ENCODE results near the gene IL17REL.
A peak's percentile ranks its signal among the peaks of the same experiment; 100 is the strongest.

Gene IL17REL

DNA sequence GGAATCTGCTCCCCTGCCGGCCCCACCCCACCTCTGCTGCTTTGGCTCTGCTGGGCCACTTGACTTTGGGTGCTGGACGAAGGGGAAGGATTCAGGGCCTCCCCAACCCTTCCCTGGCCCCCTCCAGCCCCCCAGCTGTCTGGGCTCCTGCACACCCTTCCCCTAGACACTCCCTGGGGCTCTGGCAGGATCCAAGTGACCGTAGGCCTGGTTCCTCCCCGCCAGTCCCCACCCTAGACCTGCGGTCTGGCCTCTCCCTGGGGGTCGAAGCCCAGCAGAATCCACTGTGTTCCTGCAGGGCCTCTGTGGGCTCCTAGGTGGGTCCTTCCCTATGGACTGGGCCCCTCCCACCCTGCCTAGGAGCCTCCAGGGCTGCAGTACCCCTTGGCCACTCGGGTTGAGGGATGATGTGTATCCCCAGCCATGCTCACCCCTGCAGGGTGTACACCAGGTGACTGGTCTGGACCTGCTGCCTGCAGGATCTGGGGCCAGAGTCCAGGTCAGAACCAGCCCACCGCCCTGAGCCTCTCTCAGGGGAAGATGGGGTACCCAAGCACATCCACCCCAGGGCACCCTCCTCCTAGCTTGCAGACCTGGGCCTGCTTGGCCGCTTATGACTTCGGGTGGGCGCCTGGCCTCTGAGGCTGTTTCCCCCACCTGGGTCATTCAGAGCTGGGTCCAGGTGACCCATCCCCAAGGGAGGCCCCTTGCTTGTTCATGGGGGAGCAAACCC lies 46.4 kb downstream of the IL17REL start:
- peak; percentile 28 for DNase-seq

DNA sequence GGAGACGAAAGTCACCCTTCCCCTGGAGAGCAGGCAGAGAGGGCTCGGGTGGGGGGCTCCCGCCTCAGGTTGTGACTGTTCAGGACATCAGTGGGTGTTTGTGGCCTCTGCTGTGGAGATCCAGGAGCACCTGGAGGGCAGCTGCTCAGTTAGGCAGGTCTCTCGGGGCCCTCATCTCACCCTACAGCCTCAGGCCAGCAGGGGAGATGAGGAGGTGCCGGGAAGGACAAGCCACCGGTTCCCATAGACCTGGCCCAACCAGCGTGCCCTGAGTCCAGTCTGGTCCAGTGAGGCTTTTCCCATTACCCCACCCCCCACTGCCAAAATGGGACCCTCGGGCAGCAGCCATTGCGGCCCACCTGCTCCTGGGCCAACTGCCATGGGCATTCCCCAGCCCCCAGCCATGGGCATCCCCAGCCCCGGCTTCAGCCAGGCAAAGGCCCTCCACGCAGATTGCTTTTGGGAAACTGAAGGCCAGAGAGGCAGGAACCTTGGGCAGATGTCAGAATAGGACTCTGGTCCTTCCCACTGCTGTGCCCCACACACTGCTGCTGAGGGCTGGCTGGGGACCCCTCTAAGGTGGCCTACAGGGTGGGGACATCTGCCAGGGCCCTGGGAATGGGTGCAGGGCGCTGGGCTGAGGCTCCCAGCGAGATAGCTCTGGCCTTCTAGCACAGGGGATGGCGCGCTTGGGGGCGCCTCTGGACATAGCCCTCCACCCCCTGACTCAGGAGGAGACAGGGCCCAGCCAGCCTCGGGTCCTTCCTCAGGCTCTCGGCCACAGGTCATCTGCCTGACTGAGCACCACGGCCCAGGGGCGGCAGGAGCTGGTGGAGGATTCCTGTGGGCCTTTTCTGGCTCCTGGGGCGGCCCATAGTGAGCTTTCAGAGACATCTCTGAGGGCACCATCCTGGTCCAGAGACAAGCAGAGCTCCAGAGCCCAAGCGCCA lies 47.2 kb downstream of the IL17REL start:
- DNase-seq = no peak

DNA sequence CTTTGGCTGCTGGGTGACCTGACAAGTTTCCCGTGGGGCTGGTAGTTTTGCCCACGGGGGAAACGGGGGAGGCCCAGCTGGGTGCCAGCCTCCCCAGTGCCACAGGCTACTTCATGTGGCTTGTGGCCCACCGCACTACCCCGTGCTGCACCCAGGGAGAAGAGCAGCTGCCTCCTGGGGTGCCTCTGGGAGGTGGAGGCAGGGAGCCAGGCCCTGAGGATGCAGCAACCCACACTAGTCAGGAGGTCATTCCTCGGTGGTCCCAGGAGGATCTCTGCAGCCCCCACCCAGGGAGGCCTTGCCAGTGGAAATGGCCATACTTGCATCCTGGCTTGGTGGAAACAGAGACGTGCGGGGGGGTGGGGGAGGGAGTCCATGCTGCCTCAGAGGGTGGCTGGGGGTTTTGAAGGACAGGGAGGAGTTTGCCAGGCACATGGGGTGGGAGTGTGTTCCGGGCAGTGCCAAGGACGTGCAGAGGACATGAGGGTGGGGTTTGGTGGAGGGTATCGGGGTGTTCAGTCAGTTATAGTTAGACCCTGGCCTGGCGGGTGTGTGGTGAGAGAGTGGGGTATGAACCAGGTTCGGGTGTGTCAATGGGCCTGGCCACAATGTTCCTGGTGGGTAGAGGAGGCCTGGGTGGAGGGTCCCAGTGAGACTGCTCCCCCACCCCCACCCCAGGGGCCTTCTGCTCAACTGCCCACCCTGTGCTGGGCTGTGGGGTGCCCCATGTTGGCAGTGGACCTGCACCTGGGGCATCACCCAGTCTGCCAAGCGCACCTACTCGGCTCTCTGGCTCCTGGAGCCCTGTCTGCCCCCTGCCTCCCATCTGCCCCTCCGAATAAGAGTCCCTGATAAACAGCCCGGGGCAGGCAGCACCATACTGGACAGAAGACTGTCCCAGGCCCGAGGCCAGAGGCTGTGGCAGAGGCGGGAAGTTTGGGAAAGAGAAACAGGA lies 48.2 kb downstream of the IL17REL start:
- peak; percentile 31 for DNase-seq

DNA sequence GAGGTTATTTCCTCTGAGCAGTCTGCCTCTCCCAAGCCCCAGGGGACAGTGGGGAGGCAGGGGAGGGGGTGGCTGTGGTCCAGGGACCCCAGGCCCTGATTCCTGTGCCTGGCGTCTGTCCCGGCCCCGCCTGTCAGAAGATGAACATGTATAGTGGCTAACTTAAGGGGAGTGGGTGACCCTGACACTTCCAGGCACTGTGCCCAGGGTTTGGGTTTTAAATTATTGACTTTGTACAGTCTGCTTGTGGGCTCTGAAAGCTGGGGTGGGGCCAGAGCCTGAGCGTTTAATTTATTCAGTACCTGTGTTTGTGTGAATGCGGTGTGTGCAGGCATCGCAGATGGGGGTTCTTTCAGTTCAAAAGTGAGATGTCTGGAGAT lies 48.9 kb downstream of the IL17REL start:
- DNase-seq = no peak

DNA sequence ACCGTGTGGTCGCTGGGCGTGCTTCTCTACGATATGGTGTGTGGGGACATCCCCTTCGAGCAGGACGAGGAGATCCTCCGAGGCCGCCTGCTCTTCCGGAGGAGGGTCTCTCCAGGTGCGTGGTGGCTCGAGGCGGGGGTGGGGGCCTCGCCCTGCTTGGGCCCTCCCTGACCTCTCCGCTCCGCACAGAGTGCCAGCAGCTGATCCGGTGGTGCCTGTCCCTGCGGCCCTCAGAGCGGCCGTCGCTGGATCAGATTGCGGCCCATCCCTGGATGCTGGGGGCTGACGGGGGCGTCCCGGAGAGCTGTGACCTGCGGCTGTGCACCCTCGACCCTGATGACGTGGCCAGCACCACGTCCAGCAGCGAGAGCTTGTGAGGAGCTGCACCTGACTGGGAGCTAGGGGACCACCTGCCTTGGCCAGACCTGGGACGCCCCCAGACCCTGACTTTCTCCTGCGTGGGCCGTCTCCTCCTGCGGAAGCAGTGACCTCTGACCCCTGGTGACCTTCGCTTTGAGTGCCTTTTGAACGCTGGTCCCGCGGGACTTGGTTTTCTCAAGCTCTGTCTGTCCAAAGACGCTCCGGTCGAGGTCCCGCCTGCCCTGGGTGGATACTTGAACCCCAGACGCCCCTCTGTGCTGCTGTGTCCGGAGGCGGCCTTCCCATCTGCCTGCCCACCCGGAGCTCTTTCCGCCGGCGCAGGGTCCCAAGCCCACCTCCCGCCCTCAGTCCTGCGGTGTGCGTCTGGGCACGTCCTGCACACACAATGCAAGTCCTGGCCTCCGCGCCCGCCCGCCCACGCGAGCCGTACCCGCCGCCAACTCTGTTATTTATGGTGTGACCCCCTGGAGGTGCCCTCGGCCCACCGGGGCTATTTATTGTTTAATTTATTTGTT lies 49.6 kb downstream of the IL17REL start:
- no peak for DNase-seq

DNA sequence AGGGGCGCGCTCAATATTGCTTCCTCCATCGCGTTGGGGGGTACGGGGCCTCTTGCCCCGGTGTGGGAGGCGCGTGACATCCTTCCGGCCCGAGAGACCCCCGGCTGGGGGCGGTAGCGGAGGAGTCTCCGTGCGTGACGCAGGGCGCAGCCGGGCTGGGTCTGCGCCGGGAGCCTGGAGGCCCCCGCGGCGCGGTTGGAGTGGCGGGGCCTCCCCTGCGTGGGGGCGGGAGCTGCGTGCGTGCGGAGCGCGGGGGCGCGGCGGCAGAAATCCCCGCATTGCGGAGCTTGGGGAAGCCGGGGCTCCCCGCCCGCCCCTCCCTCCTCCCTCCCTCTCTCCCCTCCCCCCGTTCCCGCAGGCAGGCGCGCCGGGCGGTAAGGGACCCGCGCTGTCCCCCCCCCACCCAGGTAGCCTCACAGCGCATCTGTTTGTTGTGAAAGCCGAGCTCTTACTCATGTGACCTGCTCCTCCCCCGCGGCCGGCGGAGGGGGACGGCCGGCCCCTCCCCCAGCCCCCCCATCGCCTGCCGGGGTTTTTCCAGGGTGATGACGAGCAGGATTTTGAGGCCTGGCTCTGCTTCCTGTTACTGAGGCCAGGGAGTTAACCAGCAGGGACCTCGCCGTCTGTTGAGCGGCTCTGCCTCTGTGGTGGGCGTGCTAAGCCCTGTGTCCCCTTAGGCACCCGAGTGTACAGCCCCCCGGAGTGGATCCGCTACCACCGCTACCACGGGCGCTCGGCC lies 50.4 kb downstream of the IL17REL start:
- peak; percentile 82 for DNase-seq

DNA sequence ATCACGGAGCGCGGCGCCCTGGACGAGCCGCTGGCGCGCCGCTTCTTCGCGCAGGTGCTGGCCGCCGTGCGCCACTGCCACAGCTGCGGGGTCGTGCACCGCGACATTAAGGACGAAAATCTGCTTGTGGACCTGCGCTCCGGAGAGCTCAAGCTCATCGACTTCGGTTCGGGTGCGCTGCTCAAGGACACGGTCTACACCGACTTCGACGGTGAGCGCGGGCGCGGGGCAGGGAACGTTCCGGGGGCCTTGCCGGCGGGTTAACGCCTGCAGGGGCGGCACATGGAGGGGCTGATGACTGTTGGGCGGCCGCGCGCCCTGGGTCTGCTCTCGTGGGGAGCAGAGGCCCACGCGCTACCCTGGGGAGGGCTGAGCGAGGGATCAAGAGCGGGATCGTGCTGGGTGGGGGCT lies 51.0 kb downstream of the IL17REL start:
- DNase-seq = no peak

DNA sequence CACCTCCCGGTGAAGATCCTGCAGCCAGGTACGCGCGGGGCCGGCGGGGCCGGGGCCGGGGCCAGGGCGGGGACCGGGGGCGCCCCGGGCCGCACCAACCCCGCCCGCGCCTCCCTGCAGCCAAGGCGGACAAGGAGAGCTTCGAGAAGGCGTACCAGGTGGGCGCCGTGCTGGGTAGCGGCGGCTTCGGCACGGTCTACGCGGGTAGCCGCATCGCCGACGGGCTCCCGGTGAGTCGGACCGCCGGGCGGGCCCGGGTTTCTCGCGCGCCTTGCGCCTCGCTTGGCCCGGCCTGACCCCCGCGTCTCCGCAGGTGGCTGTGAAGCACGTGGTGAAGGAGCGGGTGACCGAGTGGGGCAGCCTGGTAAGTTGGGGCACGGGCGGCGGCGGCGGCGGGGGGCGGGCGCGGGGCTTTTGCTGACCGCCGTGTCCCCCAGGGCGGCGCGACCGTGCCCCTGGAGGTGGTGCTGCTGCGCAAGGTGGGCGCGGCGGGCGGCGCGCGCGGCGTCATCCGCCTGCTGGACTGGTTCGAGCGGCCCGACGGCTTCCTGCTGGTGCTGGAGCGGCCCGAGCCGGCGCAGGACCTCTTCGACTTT lies 51.5 kb downstream of the IL17REL start:
- DNase-seq = peak; percentile 27

DNA sequence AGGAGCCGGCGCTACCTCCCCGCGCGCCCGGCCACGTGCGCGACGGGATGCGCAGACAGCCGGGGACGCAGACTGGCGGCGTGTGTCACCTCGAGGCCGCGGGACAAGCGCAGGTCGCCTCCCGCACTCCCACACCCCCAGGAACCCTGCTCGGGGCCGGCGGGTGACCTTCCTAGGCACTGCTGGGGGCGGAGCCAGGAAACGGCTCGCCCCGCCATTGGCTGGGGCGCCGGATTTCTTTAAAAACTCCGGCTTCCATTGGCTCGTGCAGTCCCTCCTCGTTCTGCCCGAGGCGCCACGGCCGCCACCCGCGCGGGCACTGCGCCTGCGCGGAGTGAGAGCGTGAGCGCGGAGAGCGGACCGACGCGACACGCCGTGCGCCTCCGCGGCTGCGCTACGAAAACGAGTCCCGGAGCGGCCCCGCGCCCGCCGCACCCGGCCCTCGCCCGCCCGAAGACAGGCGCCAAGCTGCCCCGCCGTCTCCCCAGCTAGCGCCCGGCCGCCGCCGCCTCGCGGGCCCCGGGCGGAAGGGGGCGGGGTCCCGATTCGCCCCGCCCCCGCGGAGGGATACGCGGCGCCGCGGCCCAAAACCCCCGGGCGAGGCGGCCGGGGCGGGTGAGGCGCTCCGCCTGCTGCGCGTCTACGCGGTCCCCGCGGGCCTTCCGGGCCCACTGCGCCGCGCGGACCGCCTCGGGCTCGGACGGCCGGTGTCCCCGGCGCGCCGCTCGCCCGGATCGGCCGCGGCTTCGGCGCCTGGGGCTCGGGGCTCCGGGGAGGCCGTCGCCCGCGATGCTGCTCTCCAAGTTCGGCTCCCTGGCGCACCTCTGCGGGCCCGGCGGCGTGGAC lies 52.2 kb downstream of the IL17REL start, which contains the start of gene PIM3:
Gene PIM3, plus strand, starts transcription at position 614 of the 846 bp plus-strand sequence. Its CDS starts 176 bp downstream, at position 790.
- DNase-seq = peak; percentile 86

DNA sequence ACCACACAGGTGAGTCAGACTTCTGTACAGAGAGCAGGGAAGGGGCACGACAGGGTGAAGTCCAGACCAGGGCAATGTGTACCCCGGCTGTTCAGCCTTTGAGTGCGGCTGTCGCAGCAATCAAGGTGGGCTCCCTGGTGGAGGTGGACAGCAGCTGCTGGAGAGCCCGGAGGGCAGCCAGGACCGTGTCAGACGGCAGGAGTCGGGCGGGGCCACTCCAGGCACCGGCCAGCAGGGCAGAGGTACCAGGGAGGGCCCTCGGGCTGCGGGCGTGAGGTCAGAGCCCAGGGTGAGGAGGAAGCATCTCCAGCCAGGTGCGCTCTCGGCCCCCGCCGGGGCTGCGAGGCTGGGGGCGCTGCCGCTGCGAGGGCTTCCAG lies 52.8 kb downstream of the IL17REL start:
- DNase-seq = peak; percentile 34

DNA sequence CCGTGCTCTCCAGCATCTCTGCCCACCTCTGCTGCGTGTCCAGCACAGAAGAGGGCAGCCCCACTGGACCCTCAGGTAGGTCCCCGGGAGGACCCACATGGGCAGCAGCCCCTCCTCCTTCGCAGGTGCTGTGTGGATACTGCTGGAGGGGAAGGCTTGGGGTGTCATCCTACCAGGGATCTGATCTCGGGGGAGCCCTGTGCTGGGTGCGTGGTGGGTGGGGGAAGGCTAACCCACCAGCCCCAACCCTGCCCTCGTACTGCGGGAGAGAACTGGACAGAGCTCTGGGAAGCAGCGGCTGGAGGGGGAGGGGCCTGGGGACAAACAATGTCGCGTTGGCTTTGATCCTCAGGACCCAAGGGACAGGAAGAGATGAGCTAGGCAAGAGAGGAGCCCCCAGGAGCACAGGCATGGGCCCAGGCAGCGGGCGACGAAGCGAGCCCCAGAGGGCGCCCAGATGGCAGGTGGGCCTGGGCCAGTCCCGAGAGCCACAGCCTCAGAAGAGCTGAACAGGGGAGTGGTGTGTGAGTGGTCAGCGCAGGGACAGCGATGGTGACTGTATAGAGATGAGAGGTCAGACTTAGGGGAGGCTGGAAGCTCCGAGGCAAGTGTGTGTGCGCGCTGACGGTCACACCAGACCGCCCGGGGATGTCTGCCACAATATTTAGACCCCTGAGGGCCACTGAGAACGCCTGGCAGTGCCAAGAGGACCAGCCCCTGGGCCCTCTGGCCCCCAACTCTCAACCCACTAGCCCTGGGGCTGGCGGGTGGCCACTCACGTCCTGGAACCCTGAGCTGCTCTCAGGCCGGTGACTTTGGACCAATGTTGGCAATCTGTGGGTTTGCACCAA lies 53.4 kb downstream of the IL17REL start:
- no peak for DNase-seq

DNA sequence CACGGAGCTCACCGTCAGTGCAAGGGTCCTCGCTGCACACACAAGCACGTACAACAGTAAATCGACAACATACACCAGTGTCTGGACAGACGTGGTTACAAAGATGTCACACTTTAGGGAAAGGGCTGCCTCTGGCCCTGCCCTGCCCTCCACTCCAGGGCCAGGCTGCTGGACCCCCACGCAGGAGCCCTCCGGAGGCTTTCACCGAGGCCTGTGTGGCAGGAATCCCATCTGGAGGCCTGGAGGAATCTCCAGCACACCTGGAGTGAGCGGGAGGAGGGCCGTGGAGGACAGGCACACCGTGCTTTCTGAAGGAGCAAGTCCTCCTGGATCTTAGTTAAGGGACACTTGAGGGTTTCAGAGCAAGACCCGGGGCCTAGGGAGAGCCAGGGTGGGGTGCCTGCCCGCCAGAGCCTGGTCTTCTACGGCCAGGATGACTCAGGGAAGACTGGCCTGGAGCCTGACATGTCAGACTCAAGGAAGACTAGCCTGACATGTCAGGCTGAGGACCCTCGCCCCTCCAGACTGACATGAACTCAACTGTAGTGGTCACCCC lies 54.1 kb downstream of the IL17REL start:
- DNase-seq = no peak

DNA sequence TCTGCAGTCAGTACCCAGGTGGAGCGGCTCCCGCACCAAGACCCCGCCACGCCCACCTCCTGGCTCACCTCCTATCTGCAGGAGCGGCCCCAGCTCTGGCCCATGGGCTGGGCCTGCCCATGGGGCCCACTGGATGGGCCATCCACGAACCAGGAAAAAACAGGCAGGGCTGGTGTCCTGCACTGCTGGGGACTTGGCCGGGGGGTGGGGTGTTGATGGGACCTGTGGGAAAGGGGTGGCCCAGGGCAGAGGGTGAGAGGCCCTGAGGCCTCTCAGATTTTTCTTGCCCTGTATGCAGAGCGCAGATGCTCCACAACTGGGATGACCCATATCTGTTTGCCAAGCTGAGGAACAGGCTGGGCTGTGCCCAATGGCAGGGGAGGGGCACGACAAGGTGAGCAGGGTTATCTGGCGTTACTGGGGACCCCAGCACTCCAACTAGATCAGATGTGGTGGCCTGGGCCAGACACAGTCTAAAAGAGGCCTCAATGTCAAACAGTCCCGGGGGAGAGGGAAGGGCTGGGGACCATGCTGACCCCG lies 54.7 kb downstream of the IL17REL start:
- no peak for DNase-seq

DNA sequence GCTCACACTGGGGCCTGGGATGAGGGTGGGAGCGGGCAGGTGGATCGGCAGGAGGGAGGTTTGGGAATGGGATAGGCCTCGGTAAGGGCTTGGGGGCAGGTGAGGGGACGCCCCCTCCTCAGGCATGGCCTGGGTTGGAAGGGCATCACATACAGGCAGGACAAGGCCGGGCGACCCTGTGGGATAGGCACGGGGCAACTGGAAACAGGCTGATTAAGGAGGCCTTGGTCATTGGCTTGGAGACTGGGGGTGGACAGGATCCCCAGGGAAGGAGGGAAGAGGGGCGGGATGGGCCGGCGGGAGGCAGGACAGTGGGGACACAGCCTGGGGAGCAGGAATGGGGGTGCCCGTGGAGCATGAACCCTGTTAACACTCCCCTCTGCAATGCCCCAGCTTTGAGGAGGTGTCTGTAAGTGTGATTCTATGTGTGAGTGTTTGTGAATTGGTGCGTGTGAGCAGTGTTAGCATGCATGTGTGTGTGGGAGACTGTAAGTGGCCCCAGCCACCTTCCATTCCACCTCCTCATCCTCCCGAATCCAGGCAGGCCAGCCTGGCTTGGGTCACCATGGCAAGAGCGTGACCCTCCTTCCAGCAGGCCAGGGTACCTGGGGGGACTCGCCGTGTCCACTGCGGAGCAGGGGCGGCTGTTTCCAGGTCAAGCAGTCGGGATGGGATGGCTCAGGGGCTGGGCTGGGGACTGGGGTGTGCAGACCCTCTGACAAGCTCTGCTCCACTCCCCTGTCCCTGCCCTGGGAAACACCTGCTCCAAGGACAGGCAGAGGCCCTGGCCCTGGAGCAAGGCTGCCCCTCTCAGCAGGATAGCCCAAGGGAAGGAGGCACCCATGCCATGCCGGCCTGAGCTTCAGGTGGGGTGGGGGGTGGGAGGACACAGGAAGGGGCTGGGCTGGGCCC lies 55.4 kb downstream of the IL17REL start:
- DNase-seq = no peak

DNA sequence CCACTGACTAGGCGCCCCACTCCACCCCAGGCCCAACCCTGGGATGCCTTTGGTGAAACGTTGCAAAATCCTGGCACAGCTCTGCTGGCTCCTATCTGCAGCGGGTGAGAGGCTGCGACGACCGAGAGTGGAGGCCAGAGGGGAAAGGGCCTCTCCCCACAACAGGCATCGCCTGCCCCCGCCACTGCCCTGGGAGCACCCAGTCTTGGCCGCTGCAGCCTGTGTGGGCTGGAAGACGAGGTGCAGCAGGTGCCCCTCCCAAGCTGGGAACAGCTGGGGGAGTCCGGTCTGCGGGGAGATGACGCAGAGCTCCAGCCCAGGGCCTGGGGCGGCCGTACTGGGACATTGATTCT lies 56.2 kb downstream of the IL17REL start:
- no peak for DNase-seq

DNA sequence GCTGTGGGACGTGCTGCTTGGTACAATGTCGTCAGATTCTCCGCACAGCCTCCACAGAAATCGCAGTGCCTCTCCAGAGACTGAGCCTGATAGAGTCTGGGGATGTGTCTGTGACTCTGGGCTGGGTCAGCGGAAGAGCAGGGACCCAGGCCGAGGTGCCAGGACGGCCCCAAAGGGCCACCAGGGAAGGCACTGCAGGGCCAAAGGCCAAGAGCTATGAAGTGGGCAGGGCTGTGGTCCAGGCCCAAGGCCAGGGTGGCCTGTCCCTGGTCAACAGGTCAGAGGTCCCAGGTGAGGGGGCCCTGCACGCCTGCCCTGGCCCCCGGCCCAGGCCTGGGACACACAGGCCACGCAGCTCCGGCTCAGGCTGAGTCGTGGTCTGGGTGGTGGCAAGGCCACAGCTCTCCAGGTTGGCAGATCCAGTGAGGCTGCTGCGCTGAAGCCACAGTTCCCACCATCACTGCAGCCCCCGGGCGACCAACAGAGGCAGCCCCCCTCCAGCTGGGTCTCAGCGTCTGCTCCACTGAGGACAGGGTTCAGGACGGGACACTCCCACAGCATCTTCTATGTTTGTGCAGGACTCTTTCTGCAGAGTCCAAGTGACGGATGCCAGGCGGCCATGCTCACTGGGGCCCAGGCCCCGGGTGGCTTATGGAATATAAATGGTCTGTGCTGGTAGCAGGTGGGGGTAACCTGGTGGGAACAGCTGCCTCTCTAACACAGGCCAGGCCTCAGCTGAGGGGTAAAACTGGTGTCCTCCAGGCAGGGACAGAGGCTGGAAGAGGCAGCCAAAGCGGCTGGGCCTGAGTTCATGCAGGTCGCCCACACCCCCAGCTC lies 56.8 kb downstream of the IL17REL start:
- no peak for DNase-seq

All from activated T-cell treated with anti-CD3 and anti-CD28 coated beads for 4 hours (primary cell).